ENCODE data around the gene PUDP. TPM values are rescaled to one million over a fixed set of nuclear protein-coding genes. Genes with fewer than 3 reads are reported as not detected.

PUDP gene
- total and polyA plus RNA-seq, 7 experiments from 2014 or later = 6.2 to 16.5 (median 10.5) TPM

Small RNA genes within 50 kb of the gene (microRNA-seq; reads per million reads assigned to microRNA genes)
- gene MIR4767 (ENCODE audit: borderline microRNAs expressed) = not detected

Other genes starting within 250 kb of the PUDP start
- gene STS, start 441 bp downstream of the PUDP start, total RNA-seq = 1 to 10 TPM in 2 of 5 experiments, under 1 TPM in 3; 0.51 to 2.3 (median 0.93) TPM
- gene STS, start 441 bp downstream of the PUDP start, polyA plus RNA-seq = under 1 TPM; 0.21 to 0.53 TPM

Measured in naive thymus-derived CD4-positive, alpha-beta T cell (primary cell).